Measurements from ENCODE around the gene KDM4B.

DNA sequence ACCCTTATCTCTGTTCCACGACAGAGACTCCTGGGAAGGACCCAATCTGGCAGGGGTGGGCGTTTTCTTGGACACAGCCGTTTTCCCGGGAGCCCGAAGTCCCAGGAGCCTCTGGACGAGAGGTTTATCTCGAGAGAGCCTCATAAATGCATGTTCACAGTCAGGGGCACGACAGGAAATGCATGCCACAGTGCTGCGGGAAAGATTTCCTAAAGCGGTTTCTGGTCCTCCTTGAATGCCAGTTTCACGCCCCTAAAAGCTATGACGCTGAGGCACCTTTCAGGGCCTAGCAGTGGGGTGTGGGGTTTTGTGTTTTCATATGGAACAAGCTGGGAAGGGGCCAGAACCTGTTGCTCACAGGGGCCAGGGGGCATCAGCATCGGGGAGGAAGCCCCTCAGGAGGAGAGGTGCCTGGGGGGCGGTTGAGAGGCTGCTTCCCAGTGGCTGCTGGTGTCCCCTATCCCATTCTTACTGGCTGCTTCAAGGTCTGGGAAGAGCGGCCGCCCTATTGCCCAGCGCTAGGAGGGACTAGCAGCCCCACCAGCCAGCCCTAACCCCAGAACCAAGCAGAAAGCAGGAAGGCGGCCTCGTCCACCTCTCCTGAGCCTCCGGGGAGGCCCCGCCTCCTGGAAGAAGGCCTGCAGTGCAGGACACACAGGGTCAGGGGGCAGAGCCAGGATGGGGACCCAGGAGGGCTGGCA, 157.0 kb downstream of the KDM4B start:
- TF ChIP-seq, protein P1, sequence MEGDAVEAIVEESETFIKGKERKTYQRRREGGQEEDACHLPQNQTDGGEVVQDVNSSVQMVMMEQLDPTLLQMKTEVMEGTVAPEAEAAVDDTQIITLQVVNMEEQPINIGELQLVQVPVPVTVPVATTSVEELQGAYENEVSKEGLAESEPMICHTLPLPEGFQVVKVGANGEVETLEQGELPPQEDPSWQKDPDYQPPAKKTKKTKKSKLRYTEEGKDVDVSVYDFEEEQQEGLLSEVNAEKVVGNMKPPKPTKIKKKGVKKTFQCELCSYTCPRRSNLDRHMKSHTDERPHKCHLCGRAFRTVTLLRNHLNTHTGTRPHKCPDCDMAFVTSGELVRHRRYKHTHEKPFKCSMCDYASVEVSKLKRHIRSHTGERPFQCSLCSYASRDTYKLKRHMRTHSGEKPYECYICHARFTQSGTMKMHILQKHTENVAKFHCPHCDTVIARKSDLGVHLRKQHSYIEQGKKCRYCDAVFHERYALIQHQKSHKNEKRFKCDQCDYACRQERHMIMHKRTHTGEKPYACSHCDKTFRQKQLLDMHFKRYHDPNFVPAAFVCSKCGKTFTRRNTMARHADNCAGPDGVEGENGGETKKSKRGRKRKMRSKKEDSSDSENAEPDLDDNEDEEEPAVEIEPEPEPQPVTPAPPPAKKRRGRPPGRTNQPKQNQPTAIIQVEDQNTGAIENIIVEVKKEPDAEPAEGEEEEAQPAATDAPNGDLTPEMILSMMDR (IDR thresholded peaks at IDR 0.05 in 2 of 3, conservative IDR thresholded peaks at IDR 0.05 in 1 of 3; ENCODE audit: borderline replicate concordance in 1 of 3, insufficient read depth in 1 of 3, low read depth in 2 of 3, low read length in 2 of 3): no peak
- TF ChIP-seq POLR2A (IDR thresholded peaks at IDR 0.05; ENCODE audit: borderline replicate concordance, extremely low read depth, insufficient read depth, insufficient read length) (no peak), POLR2AphosphoS5 (IDR thresholded peaks at IDR 0.05; ENCODE audit: low read depth, low read length) (no peak)
- TF ChIP-seq, protein P2, sequence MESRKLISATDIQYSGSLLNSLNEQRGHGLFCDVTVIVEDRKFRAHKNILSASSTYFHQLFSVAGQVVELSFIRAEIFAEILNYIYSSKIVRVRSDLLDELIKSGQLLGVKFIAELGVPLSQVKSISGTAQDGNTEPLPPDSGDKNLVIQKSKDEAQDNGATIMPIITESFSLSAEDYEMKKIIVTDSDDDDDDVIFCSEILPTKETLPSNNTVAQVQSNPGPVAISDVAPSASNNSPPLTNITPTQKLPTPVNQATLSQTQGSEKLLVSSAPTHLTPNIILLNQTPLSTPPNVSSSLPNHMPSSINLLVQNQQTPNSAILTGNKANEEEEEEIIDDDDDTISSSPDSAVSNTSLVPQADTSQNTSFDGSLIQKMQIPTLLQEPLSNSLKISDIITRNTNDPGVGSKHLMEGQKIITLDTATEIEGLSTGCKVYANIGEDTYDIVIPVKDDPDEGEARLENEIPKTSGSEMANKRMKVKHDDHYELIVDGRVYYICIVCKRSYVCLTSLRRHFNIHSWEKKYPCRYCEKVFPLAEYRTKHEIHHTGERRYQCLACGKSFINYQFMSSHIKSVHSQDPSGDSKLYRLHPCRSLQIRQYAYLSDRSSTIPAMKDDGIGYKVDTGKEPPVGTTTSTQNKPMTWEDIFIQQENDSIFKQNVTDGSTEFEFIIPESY (IDR thresholded peaks at IDR 0.05; ENCODE audit: extremely low read depth, insufficient replicate concordance, low read length): no peak

Data from HCT116 (cell line).